GM21515 (cell line): ENCODE results near the gene RPP30.

Experiments used
- ATAC-seq: cut with Tn5 transposase; IDR thresholded peaks from one replicate; pipeline ENCODE4 v1.9.1; 2021; ENCODE audit not compliant: unreplicated experiment

The RPP30 gene

DNA sequence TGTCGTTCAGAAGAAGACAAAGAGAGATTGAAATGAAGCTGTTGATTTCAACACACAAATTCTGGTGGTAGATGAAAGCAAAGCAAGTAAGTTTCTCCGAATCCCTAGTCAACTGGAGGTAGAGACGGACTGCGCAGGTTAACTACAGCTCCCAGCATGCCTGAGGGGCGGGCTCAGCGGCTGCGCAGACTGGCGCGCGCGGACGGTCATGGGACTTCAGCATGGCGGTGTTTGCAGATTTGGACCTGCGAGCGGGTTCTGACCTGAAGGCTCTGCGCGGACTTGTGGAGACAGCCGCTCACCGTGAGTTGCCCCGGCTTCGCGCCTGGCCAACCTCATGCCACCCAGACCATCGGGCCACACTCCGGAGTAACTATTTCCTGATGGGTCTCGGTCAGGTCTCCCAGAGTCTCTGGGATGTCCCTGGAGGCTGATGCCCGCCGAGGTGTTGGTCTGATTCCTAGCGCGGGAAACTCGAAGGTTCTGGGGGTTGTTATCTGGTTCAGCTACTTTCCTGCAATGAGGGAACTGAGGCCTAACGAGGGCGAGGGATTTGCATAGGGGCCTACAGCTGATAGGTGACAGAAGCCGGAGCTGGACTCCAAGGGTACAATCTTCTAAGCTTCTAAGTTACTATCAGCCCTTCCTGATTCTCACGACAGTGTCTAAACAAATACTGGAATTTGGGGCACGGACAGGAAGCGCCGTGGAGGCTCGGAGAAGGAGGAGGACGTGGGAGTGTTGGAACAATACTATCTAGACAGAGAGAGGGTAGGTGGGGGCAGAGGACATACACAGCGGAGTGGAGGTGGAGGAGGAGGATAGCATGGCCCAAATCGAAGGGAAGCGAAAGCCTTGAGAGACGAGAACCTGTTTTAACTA is at the start of gene RPP30:
RPP30 (plus strand) TSS at position 209 of the 882 bp plus-strand sequence; CDS start at position 222, 13 bp downstream.
- peak; percentile 98 for ATAC-seq

- no peak for ATAC-seq
Observed at GRCh38 chr10:90822508-90822907, 49.3 kb upstream of the RPP30 start.

DNA sequence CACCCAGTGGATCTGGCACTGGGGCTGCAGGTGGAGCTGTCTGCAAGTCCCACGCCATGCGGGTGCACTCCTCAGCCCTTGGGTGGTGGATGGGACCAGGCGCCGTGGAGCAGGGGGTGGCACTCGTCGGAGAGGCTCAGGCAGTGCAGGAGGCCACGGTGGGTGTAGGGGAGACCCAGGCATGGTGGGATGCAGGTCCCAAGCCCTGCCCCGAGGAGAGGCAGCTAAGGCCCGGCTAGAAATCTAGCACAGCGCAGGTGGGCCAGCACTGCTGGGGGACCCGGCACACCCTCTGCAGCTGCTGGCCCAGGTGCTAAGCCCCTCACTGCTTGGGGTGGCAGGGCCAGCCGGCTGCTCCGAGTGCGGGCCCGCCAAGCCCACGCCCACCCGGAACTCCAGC is 39.7 kb upstream of the RPP30 start:
- no peak for ATAC-seq

GRCh38 chr10:90834326-90834725 is 37.4 kb upstream of the RPP30 start:
- no peak for ATAC-seq

DNA sequence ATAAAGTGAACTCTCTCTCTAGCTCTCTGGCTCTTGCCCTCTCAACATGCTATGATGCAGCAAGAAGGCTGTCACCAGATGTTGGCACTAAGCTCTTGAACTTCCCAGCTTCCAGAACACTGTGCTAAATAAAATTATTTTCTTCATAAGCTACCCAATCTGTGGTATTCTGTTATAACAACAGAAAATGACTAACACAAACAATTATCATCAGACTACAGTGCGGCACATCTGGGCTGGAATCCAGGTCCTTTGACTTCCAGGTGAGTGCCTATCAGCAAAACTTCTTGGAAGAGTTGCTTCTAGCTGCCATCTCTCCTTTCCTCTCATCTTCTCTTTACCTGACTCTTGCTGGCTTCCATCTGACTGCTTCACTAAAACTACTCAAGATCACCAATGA is 34.3 kb upstream of the RPP30 start:
- ATAC-seq: no peak

GRCh38 chr10:90842725-90843124 is 29.0 kb upstream of the RPP30 start:
- no peak for ATAC-seq

- ATAC-seq: no peak
Observed at GRCh38 chr10:90845726-90846125, 26.0 kb upstream of the RPP30 start.

DNA sequence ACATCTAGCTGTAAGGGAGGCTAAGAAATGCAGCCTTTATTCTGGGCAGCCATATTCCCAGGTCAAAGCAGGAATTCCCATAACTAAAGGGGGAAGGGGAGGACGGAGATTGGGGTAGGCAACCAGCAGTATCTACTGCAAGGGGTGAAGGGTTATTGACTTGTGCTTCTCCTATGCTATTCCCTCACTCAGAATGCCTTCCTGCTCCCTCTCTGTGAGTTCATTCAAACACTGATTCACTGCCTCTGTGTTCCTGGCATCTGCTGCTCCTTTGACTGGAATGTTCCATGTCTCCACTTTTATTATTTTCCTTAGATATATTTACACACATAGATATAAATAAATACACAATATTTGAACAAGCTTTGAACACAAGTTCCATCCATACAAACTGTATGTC is 25.0 kb upstream of the RPP30 start:
- no peak for ATAC-seq

- no peak for ATAC-seq
Observed at GRCh38 chr10:90847436-90847835, 24.3 kb upstream of the RPP30 start.

DNA sequence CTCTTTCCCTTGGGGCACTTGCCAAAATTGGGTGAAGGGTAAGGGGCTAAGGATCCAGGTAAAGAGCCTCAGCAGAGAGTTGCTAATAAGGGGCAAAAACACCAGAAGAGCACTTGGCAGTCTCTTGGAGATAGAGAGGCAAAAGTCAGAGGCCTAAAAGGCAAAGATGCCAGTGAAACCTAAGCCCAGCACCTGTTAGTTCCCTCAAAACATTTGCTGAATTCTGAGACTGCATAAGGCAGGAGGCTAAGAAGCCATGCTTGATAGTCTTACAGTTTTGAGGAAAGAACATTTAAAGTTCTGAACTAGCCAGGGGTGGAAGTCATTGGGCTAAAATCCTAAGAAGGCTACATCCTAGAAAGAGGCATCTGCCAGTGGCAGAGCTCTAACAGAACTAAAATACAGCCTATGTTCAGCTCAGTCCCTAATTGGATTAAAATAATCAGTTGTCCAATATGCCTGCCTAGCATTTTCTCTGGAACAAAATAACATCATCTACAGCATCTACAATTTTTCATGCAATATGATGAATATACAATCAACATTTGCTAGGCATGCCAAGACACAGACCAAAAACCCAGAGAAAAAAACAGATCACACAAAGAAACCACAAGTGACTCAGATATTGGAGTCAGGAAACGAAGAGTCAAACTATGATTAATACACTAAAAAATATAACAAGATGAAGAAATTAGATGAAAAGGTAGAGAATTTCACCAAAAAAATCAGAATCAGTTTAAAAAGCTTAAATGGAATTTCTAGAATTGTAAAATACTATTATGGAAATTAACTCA is 21.6 kb upstream of the RPP30 start:
- no peak for ATAC-seq

GRCh38 chr10:90855126-90855525 is 16.6 kb upstream of the RPP30 start:
- no peak for ATAC-seq

- ATAC-seq: no peak
Observed at GRCh38 chr10:90856261-90856660, 15.5 kb upstream of the RPP30 start.

DNA sequence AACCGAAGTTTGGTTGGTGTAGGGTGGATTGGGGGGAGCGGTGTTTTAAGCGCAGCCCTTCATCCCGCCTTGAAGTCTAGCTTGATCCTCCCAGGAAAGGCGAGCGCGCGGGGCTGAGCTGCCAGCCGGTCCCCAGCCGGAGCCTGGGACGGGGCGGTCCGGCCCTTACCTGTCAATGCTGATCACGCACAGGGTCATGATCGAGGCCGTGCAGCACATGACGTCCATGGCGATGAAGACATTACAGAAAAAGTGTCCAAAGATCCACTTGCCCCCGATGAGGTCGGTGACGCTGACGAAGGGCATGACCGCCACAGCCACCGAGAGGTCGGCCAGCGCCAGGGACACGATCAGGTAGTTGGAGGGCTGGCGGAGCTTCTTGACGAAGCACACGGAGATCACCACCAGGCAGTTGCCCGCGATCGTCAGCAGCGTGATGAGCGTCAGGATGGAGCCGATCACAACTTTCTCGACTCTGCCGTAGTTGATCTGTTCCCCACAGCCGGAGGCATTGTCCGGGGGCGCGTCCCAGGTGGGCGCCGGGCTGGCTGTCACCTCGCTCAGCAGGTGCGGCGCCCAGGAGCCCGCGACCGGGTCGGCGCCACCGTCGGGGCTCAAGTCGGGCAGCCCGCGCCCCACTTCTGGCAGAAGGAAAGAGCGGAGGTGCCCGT is 14.7 kb upstream of the RPP30 start:
- peak; percentile 22 for ATAC-seq

DNA sequence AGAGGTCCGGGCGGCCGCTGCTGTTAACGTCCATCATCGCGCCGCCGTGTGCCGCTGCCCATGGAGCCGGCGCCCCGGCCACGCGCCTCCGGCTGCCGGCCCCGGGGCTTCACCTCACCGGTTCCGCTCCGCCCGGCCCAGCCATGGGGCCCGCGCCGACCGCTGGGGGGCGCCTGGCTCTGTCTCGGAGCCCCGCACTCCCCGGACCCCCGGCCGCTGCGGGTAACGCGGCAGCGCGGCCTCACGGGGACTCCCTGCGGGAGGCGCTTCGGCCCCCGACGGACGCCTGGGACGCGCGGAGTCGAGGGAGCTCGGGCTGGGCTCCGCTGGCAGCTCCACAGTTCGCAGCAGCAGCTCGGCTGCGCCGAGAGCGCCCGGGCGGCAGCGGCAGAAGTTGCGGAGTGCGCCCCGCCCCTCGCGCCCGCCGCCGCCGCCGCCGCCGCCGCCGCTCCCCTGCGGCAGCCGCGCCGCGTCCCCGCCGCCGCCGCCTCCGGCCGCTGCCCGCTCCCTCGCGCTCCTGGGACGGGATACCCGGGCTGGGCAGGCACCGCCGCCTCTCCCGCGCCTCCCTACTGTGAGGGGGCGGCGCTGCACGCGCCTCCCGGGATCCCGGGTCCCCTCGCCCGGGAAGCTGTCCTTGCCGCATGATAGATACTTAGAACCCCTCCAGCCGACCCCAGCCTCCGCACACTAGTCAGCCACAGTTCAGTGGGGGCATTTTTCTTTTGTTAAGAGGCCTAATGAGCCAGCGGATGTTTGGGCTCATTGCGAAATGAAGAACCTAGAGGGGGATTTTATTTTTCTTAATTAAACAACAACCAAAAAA is 13.9 kb upstream of the RPP30 start, which contains the start of gene HTR7:
HTR7 (minus strand) TSS at position 405 of the 826 bp plus-strand sequence; CDS start at position 37, 368 bp downstream.
- peak; percentile 75 for ATAC-seq

DNA sequence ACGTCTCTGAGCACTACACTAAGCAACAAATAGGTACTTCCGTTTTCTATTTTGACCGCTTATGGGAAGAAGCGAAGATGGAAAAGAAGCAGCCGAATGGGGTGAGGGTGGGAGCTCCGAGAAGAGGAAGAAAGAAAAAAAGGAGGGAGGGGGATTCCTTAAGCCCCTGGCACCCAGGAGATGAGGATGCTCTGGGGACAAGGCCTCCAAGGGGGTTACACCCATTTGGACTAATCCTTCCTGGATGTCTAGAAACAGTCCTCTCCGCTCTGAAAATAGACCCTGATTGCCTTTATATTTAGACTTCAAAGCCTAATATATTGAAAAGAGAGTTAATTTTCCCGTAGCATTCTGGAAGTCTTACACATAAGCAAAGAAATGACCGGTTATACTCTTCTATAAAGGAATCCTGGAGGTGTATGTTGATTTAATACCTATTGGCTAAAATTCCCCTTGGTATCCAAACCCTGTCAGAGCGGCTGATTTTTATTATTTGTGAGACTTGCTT is 13.3 kb upstream of the RPP30 start:
- no peak for ATAC-seq

DNA sequence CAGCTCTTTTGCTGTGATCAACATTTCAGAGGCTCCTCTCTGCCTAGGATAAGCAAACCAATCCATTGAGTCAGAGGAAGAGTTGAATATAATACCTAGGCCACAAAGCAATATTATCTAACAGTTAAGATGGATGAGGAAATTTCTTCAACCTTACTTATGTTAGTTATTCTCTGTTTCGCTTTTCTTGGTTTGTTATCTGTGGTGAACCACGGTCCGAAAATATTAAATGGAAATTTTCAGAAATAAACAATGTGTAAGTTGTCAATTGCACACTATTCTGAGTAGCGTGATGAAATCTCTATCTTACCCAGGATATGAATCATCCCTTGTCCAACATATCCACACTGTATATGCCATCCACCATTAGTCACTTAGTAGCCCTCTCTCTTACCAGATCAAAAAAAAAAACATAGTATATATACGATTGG is 12.4 kb upstream of the RPP30 start:
- ATAC-seq: no peak

DNA sequence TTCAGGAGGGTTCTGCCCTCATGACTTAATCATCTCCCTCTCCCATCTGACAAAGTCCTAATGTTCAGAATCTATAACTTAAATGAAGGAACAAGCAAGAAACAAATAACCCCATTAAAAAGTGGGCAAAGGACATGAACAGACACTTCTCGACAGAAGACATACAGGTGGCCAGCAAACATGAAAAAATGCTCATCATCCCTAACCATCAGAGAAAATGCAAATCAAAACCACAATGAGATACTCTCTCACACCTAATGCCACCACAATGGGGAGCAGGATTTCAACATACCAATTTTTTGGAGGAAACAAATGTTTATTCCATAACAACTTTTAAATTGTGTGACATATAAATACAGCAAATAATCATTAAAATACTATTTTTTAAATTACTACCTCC is 11.0 kb upstream of the RPP30 start:
- no peak for ATAC-seq

DNA sequence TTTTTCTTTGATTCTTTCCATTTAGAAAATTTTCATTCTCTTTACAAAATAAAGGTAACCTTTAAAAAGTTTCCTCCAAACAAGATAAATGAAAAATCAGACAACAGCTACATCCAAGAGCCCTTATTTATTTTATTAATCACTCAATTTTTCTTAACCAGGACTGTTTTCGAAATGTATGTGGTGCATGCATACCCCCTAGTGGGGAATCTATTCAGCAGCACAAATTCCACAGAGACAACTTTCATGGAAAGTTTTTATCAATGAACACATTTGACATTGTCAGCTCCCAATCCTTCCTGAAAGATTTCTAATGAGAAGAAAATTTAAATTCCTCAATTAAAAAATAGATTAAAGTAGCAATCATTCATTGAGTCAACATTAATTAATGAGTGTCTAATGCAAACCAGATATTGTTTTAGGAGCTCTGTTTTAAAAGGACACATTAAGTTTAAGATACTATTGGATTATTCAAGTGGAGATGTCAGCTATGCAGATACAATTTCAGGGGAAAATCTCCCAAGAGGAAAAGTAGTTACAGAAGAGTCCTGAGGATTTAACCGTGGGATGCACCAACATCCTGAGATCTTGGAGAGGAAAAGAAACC is 8.8 kb upstream of the RPP30 start:
- no peak for ATAC-seq

DNA sequence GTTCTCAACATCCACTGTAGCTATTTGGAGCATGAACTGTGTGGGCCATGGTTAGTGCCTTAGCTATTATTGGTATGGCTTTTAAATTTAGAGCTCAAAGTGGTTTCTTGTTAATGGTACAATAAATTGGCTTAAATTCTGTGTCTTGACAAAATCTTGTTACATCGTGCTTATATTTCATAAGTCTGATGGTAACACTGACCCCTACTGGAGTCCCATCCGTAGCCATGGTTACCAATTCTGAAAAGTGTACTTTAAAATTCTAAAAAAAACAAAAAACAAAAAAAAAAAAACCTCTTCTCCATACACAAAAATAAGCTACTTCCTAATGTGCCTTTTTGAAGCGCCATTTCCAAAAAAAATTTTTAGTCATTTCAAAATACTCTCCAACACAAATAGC is 6.4 kb upstream of the RPP30 start:
- ATAC-seq: no peak

GRCh38 chr10:90866050-90866598 is 5.7 kb upstream of the RPP30 start:
- no peak for ATAC-seq
